DMS 273 (cell line): ENCODE results near the gene FLVCR2.

ENCODE experiments used
- DNase-seq: peaks from one replicate; lab custom pipeline; 2025; ENCODE audit not compliant: unreplicated experiment; lab: John Stamatoyannopoulos, UW

Gene FLVCR2

GRCh38 chr14:75553761-75554364, 24.6 kb upstream of the FLVCR2 start:
- no peak for DNase-seq

- DNase-seq, result no peak
Observed at GRCh38 chr14:75554482-75554881, 23.9 kb upstream of the FLVCR2 start.

GRCh38 chr14:75558440-75558839, 20.0 kb upstream of the FLVCR2 start:
- DNase-seq, result no peak

GRCh38 chr14:75559045-75559444, 19.4 kb upstream of the FLVCR2 start:
- DNase-seq, result no peak

GRCh38 chr14:75559451-75560222, 18.8 kb upstream of the FLVCR2 start:
- peak; percentile 15 for DNase-seq

GRCh38 chr14:75561013-75561432, 17.4 kb upstream of the FLVCR2 start:
- peak; percentile 87 for DNase-seq

- DNase-seq, result no peak
Observed at GRCh38 chr14:75562089-75562488, 16.3 kb upstream of the FLVCR2 start.

- DNase-seq, result no peak
Observed at GRCh38 chr14:75562489-75562888, 15.9 kb upstream of the FLVCR2 start.

- DNase-seq, result no peak
Observed at GRCh38 chr14:75563931-75564330, 14.5 kb upstream of the FLVCR2 start.

GRCh38 chr14:75565056-75565455, 13.4 kb upstream of the FLVCR2 start:
- no peak for DNase-seq

GRCh38 chr14:75566321-75566720, 12.1 kb upstream of the FLVCR2 start:
- no peak for DNase-seq

- no peak for DNase-seq
Observed at GRCh38 chr14:75566752-75567151, 11.7 kb upstream of the FLVCR2 start.

- no peak for DNase-seq
Observed at GRCh38 chr14:75568140-75568539, 10.3 kb upstream of the FLVCR2 start.

- DNase-seq, result no peak
Observed at GRCh38 chr14:75568791-75569190, 9.6 kb upstream of the FLVCR2 start.

GRCh38 chr14:75570797-75571196, 7.6 kb upstream of the FLVCR2 start:
- DNase-seq, result no peak

GRCh38 chr14:75572104-75572503, 6.3 kb upstream of the FLVCR2 start:
- no peak for DNase-seq

- DNase-seq, result no peak
Observed at GRCh38 chr14:75577090-75577489, 1.3 kb upstream of the FLVCR2 start.

GRCh38 chr14:75577729-75578101, 705 bp upstream of the FLVCR2 start:
- peak; percentile 91 for DNase-seq

GRCh38 chr14:75578786-75579337, 442 bp downstream of the FLVCR2 start:
- DNase-seq, result peak; percentile 44

GRCh38 chr14:75579338-75579864, 981 bp downstream of the FLVCR2 start:
- no peak for DNase-seq

GRCh38 chr14:75579882-75580281, 1.5 kb downstream of the FLVCR2 start:
- DNase-seq, result no peak

GRCh38 chr14:75587388-75587787, 9.0 kb downstream of the FLVCR2 start:
- no peak for DNase-seq
